ENCODE measurements around the gene WIPF3.

WIPF3 gene

GRCh38 chr7:29883462-29884398 lies 77.4 kb downstream of the WIPF3 start:
- TF ChIP-seq, protein P1, sequence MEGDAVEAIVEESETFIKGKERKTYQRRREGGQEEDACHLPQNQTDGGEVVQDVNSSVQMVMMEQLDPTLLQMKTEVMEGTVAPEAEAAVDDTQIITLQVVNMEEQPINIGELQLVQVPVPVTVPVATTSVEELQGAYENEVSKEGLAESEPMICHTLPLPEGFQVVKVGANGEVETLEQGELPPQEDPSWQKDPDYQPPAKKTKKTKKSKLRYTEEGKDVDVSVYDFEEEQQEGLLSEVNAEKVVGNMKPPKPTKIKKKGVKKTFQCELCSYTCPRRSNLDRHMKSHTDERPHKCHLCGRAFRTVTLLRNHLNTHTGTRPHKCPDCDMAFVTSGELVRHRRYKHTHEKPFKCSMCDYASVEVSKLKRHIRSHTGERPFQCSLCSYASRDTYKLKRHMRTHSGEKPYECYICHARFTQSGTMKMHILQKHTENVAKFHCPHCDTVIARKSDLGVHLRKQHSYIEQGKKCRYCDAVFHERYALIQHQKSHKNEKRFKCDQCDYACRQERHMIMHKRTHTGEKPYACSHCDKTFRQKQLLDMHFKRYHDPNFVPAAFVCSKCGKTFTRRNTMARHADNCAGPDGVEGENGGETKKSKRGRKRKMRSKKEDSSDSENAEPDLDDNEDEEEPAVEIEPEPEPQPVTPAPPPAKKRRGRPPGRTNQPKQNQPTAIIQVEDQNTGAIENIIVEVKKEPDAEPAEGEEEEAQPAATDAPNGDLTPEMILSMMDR (conservative IDR thresholded peaks at IDR 0.05; ENCODE audit: low read length), result no peak
- TF ChIP-seq EZH2phosphoT487 (IDR thresholded peaks at IDR 0.05; ENCODE audit: borderline replicate concordance), result no peak
- Histone ChIP-seq H3K4me3 (ENCODE audit: low read length, poor library complexity, severe bottlenecking) (no peak overlapping the region), H3K9me2 (replicated peaks; ENCODE audit: low read depth, low read length) (no peaks in the 10 kb centered on the region), H3K9ac (ENCODE audit: low read depth, low read length, poor library complexity, severe bottlenecking) (no peak overlapping the region), H3K27me3 (ENCODE audit: insufficient read depth, low read length, poor library complexity, severe bottlenecking) (no peaks in the 10 kb centered on the region), H2AFZ (ENCODE audit: low read length) (no peak overlapping the region), H4K20me1 (ENCODE audit: insufficient read depth, low read length, poor library complexity, severe bottlenecking) (no peaks in the 10 kb centered on the region), H3F3A (ENCODE audit: low read depth) (no peaks in the 10 kb centered on the region), H3K36me3 (ENCODE audit: insufficient read depth, low read length) (no peaks in the 10 kb centered on the region), H3K4me1 (ENCODE audit: insufficient read depth, low read length, poor library complexity, severe bottlenecking) (no peaks in the 10 kb centered on the region), H3K4me2 (ENCODE audit: low read depth, low read length, poor library complexity, severe bottlenecking) (no peak overlapping the region), H3K79me2 (ENCODE audit: insufficient read depth, low read length) (no peaks in the 10 kb centered on the region), H3K9me3 (ENCODE audit: insufficient read depth, low read depth, low read length) (no peaks in the 10 kb centered on the region)

DNA sequence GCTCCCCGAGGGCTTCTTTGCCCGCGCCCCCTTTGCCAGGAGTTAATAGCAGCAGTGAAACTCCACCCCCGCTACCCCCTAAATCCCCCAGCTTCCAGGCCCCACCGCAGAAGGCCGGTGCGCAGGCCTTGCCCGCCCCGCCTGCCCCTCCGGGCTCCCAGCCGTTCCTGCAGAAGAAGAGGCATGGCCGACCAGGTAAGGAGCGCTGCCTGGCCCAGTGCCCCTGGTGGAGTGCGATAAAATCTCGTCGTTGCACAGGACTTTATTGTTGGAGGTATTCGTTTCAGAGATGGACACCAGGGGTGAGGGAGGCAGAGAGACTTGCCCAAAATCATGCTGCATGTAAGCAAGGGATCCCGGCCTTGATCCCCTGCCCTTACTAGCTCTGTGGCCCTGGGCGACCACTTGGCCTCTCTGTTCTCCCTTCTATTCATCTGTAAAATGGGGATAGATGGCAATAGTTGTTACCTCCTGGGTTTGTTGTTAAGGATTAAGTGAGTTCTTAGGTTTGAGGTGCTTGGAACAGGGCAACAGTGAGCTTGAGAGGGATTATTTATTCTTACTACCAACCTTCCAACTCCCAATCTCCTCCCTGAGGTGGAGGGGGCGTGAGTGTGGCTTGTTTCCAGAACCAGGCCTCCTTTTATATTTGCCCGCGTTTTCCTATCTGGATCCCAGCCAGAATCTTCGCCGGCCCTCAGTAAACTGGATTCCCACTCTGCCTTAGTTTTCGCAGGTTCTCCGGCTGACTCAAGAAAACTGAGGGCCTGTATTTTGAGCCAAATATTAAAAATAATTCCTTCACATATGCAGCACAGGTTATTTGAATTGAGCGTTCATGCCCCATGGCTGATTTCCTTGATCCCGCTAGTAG lies 78.3 kb downstream of the WIPF3 start:
- no peaks in the 10 kb centered on the region for H3K4me1 ChIP-seq (ENCODE audit: insufficient read depth, low read length, poor library complexity, severe bottlenecking)
- no peaks in the 10 kb centered on the region for H3K79me2 ChIP-seq (ENCODE audit: insufficient read depth, low read length)
- no peak overlapping the region for H3K4me3 ChIP-seq (ENCODE audit: low read length, poor library complexity, severe bottlenecking)
- H4K20me1 ChIP-seq (ENCODE audit: insufficient read depth, low read length, poor library complexity, severe bottlenecking), result no peaks in the 10 kb centered on the region
- no peaks in the 10 kb centered on the region for H3K27me3 ChIP-seq (ENCODE audit: insufficient read depth, low read length, poor library complexity, severe bottlenecking)
- no peak overlapping the region for H3K4me2 ChIP-seq (ENCODE audit: low read depth, low read length, poor library complexity, severe bottlenecking)
- no peaks in the 10 kb centered on the region for H3F3A ChIP-seq (ENCODE audit: low read depth)
- no peak overlapping the region for H2AFZ ChIP-seq (ENCODE audit: low read length)
- H3K9me3 ChIP-seq (ENCODE audit: insufficient read depth, low read depth, low read length), result no peaks in the 10 kb centered on the region
- H3K36me3 ChIP-seq (ENCODE audit: insufficient read depth, low read length), result no peaks in the 10 kb centered on the region
- TF ChIP-seq EZH2phosphoT487 (IDR thresholded peaks at IDR 0.05; ENCODE audit: borderline replicate concordance), result no peak
- TF ChIP-seq, protein P1 (conservative IDR thresholded peaks at IDR 0.05; ENCODE audit: low read length), result no peak
- no peak overlapping the region for H3K9ac ChIP-seq (ENCODE audit: low read depth, low read length, poor library complexity, severe bottlenecking)
- no peaks in the 10 kb centered on the region for H3K9me2 ChIP-seq (replicated peaks; ENCODE audit: low read depth, low read length)

DNA sequence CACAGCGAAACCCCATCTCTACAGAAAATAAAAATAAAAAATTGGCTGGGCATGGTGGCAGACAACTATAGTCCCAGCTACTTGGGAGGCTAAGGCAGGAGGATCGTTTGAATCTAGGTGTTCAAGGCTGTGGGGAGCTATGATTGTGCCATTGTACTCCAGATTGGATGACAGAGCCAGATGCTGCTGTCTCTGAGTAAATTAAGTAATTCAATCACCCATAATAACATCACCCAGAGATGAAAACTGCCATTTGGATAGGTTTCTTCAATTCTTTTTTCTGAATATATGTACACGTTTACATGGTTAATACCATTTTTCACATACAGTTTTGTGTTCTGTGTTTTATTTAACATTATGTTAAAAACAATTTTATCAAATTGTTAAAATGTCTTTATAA lies 79.3 kb downstream of the WIPF3 start:
- Histone ChIP-seq H3K36me3 (ENCODE audit: insufficient read depth, low read length) (no peaks in the 10 kb centered on the region), H3K4me2 (ENCODE audit: low read depth, low read length, poor library complexity, severe bottlenecking) (no peak overlapping the region), H4K20me1 (ENCODE audit: insufficient read depth, low read length, poor library complexity, severe bottlenecking) (no peaks in the 10 kb centered on the region), H3F3A (ENCODE audit: low read depth) (no peaks in the 10 kb centered on the region), H3K9ac (ENCODE audit: low read depth, low read length, poor library complexity, severe bottlenecking) (no peak overlapping the region), H3K9me2 (replicated peaks; ENCODE audit: low read depth, low read length) (no peaks in the 10 kb centered on the region), H3K27me3 (ENCODE audit: insufficient read depth, low read length, poor library complexity, severe bottlenecking) (no peaks in the 10 kb centered on the region), H3K9me3 (ENCODE audit: insufficient read depth, low read depth, low read length) (no peaks in the 10 kb centered on the region), H3K79me2 (ENCODE audit: insufficient read depth, low read length) (no peaks in the 10 kb centered on the region), H3K4me3 (ENCODE audit: low read length, poor library complexity, severe bottlenecking) (no peak overlapping the region), H3K4me1 (ENCODE audit: insufficient read depth, low read length, poor library complexity, severe bottlenecking) (no peaks in the 10 kb centered on the region), H2AFZ (ENCODE audit: low read length) (no peak overlapping the region)
- no peak for TF ChIP-seq EZH2phosphoT487 (IDR thresholded peaks at IDR 0.05; ENCODE audit: borderline replicate concordance)

Data from Loucy (cell line).